ENCODE measurements around the gene BTBD9.

The BTBD9 gene

DNA sequence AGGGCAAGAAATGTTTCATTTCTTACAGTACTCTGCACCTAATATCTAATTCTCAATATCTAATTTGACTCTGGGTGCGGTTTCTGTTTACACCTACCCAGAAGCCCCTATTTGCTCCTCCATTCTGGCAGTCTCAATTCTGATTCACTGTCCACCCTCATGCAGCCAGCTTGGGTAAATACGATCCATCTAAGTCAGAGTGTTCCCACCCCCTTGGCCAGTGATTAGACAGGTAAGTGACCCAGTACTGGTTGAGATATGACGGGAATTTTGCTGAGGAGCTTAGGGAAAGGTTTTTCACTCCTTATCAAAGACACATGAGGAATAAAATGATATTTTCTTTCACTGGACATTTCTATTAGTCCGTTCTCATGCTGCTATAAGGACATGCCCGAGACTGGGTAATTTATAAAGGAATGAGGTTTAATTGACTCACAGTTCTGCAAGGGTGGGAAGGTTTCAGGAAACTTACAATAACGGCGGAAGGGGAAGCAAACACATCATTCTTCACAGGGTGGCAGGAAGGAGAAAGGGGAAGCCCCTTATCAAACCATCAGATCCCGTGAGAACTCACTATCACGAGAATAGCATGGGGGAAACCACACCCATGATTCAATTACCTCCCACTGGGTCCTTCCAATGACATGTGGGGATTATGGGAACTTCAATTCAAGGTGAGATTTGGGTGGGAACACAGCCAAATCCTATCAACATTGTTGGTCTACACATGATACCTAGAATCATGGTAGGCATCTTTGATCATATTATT is 33.9 kb upstream of the BTBD9 start:
- TF ChIP-seq, protein P1, sequence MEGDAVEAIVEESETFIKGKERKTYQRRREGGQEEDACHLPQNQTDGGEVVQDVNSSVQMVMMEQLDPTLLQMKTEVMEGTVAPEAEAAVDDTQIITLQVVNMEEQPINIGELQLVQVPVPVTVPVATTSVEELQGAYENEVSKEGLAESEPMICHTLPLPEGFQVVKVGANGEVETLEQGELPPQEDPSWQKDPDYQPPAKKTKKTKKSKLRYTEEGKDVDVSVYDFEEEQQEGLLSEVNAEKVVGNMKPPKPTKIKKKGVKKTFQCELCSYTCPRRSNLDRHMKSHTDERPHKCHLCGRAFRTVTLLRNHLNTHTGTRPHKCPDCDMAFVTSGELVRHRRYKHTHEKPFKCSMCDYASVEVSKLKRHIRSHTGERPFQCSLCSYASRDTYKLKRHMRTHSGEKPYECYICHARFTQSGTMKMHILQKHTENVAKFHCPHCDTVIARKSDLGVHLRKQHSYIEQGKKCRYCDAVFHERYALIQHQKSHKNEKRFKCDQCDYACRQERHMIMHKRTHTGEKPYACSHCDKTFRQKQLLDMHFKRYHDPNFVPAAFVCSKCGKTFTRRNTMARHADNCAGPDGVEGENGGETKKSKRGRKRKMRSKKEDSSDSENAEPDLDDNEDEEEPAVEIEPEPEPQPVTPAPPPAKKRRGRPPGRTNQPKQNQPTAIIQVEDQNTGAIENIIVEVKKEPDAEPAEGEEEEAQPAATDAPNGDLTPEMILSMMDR (IDR thresholded peaks at IDR 0.05; ENCODE audit: insufficient read depth, low read length, missing control alignments), result no peak

DNA sequence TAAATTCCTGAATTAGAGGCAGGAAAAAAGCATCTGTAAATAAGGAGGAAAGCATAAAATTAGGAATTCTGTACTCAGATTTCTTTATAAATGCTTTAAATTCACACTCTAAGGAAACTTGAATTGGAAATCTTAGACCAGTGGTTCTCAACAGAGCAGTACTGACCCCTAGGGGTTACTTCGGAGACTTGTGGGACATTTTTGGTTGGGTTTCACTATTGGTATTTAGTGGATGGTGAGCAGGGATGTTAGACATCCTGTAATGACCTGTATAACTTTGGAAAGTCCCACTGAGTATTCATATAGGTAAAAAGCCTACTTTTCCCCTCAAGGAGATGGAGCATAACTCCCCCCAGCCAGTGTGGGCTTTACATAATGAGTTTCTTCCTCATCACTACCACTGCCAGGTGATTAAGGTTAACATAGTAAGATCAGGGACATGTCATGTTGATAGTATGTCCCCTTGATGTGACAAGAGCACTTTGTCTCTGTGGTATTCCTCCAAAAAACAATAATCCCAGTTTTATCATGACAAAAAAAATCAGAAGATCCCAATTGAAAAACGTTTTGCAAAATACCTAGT is 32.2 kb upstream of the BTBD9 start:
- CTCF ChIA-PET, result interaction anchor here (0.6 to 1.4 kb wide), 6 partner anchors 8 to 472 kb away, joined by 3 to 6 read pairs (median 4); no protein-coding TSS in a partner anchor
- DNase-seq (ENCODE audit: low read depth, low spot score), result peak; percentile 14
- TF ChIP-seq, protein P1 (IDR thresholded peaks at IDR 0.05; ENCODE audit: insufficient read depth, low read length, missing control alignments), result peak; percentile 53
- H3K4me3 ChIP-seq (ENCODE audit: low read depth, low read length), result no peak overlapping the region
- POLR2A ChIA-PET, result no interaction called here

More for the DNA sequence above, 33.9 kb upstream of the BTBD9 start:
- DNase-seq (ENCODE audit: low read depth, low spot score), result no peak
- ChIA-PET CTCF (interaction anchor here (0.6 to 1.4 kb wide), 6 partner anchors 9 to 164 kb away, joined by 3 to 4 read pairs (median 3); no protein-coding TSS in a partner anchor), POLR2A (no interaction called here)
- no peak overlapping the region for H3K4me3 ChIP-seq (ENCODE audit: low read depth, low read length)

DNA sequence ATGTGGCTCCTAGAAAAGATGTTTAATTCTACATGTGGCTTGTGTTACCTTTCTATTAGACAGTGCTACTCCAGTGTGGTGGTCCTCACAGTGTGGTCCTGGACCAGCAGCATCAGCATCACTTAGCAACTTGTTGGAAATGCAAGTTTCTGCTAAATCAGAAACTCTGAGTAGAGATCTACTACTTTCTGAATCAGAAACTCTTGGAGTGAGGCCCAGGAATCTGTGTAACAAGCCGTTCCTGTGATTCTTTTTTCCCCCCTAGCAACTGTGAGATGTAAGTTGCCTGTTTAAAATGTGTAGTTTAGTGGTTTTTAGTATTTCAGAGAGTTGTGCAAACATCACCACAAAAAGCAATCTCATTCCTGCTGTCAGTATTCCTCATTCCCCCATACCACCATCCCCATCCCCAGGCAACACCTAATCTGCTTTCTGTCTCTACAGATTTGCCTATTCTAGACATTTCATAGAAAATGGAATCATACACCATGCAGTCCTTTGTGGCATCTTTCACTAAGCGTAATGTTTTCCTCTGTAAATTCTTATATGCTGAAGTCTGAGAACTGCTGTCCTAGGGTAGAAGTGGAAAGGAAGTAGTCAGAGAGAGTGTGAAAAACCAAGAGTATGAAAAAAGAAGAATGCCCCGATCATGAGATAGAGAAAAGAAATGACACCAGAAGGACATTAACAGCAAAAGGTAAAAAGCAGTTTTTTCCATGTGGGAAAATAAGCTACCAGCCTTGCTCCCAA is 18.9 kb upstream of the BTBD9 start:
- H3K4me3 ChIP-seq (ENCODE audit: low read depth, low read length), result no peak overlapping the region
- TF ChIP-seq, protein P1 (IDR thresholded peaks at IDR 0.05; ENCODE audit: insufficient read depth, low read length, missing control alignments), result no peak
- CTCF ChIA-PET, result no interaction called here
- POLR2A ChIA-PET, result no interaction called here
- no peak for DNase-seq (ENCODE audit: low read depth, low spot score)

DNA sequence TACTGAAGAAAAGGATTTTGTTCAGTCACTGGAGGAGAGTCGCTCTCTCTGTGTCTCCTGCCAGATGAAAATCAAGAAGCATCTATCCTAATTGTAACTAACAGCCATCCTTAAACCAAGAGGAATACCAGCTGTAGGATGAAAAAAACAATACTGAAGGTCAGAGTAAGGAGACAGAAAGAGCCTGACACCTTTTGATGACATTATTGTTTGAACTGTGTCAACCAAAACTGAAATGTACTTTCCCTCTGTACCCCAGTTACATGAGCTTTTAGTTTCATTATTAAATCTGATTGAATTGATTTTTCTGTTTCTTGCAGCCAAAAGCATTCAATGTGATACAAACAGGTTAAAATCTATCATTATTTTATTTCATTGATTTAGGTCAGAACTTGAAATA is 17.2 kb upstream of the BTBD9 start:
- CTCF ChIA-PET, result interaction anchor here (0.7 to 2.3 kb wide), 2 partner anchors 15 to 17 kb away, joined by 3 to 6 read pairs; no protein-coding TSS in a partner anchor
- POLR2A ChIA-PET, result no interaction called here
- TF ChIP-seq, protein P1 (IDR thresholded peaks at IDR 0.05; ENCODE audit: insufficient read depth, low read length, missing control alignments), result no peak
- DNase-seq (ENCODE audit: low read depth, low spot score), result no peak
- H3K4me3 ChIP-seq (ENCODE audit: low read depth, low read length), result no peak overlapping the region

DNA sequence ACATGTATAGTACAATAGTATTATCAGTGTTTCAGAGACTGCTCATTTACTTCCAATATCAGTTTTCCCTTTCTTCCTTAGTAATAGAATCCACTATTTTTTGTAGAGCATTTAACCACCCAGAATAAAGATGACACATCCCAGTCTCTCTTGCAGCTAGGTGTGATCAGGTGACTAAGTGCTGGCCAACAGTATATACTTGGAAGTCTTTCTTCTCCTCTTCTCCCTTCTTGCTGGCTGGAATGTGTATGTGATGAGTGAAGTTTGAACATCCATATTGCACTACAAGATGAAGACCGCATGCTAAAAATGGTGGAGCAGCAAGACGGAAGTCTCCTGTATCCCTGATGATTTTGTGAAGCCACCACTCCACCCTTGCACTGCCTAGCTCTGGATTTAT is 14.5 kb upstream of the BTBD9 start:
- DNase-seq (ENCODE audit: low read depth, low spot score), result no peak
- TF ChIP-seq, protein P1 (IDR thresholded peaks at IDR 0.05; ENCODE audit: insufficient read depth, low read length, missing control alignments), result no peak
- ChIA-PET POLR2A (no interaction called here), CTCF (no interaction called here)
- no peak overlapping the region for H3K4me3 ChIP-seq (ENCODE audit: low read depth, low read length)

Measured in AG04449 (cell line).